Endometrium (tissue), 2 donors: ENCODE results near the gene TSC2.
"Not testable (repeated sequence)": the region's sequence is repeated elsewhere in the genome, so short reads cannot be mapped to it uniquely, and the experiment has no call there.

Experiments used
- FAIRE-seq: peaks from 2 replicates; lab custom pipeline; 2012; peaks lifted over from hg19 to GRCh38; lab: Jason Lieb, UNC
- donor health status: control.
- donor health status: control.

TSC2 gene

DNA sequence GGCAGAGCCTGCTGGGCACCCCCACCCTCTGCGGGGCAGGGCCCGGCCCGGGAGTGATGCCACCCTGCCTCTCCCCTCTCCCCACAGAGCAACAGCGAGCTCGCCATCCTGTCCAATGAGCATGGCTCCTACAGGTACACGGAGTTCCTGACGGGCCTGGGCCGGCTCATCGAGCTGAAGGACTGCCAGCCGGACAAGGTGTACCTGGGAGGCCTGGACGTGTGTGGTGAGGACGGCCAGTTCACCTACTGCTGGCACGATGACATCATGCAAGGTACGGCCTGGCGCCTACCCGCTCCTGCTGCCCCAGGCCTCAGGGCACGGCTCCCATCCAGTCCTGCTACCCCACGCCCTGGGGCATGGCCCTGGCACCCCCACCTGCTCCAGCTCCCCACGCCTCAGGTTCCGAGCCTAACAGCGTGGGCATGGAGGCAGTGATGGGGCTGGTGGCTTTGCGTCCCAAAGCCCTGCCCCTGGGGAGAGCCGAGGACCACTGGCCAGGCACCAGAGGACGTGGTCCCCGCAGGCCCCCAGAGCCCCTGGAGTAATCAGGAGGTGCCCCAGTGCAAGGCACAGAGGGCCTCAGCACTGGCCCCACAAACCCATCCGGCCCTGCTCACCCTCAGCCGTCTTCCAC, 38.4 kb downstream of the TSC2 start:
- no peak for FAIRE-seq

DNA sequence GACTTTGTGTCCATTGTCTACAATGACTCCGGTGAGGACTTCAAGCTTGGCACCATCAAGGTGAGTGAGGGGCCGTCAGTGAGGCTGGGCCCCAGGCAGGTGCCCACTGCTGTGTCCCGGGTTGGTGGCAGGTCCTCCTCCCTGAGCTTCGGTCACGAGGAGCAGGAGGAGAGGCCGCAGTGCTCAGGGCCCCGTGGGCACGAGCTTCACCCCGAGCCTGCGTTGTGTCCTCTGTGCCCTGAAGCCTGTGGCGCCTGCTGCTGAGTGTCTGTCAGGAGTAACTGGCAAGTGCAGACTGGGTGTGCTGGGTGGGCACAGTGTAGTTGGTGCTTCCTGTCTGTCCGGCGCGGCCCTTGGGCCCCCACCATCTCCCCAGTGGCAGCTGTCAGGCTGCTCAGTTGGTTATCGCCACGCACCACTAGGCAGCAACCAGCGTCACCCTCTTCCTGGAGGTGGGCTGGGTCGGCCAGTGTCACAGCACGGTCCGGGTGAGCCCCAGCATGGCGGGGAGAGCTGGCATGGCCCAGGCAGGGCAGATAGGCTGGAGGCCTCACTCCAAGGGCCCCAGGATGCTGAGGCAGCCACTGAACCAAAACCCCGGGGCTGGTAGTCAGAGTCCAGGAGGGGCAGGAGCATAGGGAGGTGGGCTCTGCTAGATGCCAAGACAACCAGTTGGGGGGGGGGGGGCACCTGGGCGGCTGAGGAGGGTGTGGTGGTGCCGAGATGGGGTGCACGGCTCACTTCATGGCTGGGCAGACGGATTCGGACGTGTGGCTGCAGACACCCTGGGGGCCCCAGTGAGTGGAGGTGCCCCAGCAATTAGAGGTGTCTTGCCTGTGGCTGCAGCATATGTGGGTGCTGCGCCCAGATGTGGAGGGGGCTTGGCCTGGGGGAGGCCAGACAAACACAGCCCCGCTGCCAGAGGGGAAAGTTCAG, 39.3 kb downstream of the TSC2 start:
- FAIRE-seq: no peak

- FAIRE-seq: no peak
Measured at GRCh38 chr16:2087748-2088631, 40.2 kb downstream of the TSC2 start.

DNA sequence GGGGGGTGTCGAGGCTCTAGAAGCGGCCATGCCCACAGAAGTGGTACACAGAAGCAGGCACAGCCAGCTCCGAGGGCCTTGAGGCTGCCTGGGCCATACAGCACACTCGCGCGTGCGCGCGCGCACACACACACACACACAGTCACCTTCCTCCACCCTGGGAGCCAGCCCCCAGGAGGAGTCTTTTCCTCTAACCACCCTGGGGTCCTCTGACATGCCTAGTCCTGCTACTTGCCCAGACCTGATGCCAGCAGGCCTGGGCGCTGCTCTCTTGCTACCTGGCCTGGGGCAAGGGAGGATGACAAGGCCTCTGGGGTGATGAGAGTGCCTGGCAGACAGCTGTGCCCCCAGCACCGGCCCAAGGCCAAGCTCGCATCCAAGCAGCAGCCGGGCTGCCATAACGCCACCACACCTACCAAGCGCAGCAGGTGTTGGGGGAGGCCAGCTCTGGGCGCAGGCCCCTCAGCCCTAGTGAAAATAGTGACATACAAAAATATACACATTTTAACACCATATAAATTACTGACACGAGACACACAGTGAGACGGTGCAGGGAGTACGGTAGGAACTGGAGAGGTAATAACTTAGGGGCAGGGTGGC, 41.1 kb downstream of the TSC2 start:
- FAIRE-seq: no peak

DNA sequence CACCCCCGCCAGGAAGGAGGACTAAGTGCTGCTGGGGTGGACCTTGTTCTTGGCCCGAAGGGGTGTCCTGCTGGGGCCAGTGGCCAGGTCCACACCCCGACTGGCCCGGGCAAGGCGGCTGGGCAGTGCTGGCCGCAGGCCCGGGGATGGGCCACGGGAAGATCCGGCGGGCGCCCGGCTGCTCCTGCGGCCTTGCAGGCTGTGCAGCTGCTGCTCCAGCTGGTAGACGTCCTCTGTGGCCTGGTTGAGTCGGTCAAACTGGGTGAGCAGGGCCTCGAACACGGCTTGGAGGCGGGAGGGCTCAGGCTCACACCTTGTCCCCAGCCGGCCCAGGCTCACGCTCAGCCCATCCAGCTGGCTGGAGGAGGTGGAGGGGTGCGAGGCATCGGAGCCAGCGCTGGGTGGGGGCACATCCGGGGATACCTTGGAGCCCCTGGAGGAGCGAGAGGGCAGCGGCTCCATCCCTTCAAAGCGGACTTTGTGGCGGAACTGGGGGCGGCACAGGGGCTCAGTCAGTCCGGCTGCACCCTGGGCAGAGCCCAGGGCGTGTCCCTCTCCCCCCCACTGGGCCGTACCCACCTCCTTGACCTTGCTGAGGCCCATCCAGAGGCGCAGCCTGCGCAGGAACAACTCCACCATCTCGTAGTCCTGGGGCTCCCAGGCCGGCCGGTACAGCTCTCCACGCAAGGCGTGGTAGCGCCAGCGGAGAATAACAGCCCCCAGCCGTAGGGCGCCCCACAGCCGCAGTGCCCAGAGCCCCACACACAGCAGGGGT, 42.1 kb downstream of the TSC2 start:
- no peak for FAIRE-seq

- no peak for FAIRE-seq
Measured at GRCh38 chr16:2090481-2090776, 42.6 kb downstream of the TSC2 start.

DNA sequence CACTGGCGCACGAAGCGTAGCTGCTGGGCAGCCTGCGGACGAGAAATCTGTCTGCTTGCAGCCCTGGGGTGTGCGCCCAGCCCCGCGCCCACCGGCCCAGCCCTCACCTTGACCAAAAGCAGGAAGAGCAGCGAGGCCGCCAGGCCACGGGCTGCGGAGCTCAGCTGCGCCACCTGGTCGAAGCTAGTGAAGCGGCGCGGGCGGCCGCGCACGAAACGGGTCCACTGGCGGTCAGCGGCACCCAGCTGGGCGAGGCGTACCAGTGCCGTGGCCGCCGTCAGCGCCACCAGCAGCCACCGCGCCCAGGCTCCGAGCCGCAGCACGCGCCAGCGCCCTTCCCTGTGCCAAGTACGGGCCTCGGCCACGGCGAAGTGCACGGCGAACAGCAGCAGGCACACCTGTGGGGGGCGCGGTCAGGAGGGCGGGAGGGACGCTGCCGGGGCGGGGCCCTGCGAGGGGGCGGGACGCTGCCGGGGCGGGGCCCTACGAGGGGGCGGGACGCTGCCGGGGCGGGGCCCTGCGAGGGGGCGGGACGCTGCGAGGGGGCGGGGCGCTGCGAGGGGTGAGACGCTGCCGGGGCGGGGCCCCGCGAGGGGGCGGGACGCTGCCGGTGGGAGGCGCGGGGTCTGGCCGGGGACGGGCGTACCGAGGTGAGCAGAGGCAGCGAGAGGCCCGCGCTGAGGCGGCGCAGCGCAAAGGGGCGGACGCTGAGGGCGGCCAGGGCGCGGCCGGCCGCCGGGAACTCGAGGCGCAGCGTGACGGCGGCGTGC, 43.2 kb downstream of the TSC2 start:
- FAIRE-seq: no peak

DNA sequence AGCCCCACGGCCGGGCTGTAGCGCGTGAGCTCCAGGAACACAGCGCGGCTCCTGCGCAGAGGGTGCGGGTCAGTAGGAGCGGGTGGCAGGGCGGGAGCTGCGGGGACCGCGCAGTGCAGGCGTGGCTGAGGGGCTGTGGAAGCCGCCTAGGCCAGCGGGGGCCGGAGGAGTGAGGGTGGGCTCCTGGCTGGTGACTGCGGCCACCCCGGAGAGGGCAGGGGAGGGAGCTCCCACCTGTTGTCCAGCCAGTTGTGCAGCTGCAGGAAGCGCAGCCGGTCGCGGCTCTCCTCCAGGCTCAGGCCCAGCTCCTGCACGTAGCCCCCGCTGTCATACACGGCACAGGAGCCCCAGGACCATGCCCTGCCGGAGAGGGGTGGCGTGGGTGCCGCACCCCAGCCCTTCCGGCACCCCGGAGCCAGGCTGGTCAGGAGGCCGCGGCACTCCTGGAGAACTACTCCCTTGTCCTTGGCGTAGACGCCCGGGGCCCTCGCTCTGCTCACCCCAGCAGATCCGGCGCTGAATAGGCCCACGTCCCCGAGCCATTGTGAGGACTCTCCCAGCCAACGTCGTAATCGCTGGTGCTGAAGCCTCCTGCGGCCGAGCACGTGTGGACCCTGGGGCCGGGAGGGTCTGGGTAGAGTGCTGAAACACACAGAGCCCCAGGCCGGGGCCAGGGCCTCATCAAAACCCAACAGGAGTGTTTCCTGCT, 43.9 kb downstream of the TSC2 start:
- no peak for FAIRE-seq

DNA sequence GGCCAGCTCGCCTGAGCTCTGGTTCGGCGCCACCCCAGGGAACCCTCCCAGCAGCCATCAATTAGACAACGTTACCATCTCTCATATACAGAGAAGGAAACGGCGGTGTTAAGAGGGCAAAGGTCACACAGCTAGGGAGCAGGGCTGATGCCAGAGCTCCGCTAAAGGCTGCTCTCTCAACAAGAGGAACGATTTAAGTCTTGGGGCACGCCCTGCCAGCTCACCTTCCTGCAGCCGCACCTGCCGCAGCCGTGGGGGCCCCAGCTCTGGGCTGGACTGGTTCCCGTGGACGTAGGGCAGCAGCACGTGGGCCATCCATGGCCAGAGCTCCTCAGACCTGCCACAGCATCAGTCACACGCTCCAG, 44.5 kb downstream of the TSC2 start:
- no peak for FAIRE-seq

DNA sequence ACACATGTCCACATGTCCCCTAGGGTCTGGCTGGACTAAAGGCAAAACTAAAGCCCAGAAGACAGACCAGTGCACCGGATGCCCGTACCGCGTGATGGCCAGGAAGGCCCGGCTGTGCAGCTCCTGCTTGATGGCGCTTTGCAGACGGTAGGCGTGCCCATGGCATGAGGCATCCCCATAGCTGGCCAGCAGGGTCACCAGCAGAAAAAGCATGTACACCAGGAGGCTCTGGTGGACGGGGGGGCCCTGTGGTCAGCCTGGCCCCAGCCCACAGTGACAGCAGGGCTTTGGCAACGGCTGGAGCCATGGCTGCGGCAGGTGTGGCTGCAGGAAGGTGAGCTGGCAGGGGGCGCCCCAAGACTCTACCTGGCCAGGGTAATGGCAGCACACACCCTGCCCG, 45.1 kb downstream of the TSC2 start:
- no peak for FAIRE-seq

GRCh38 chr16:2093793-2094192, 46.0 kb downstream of the TSC2 start:
- FAIRE-seq: no peak

DNA sequence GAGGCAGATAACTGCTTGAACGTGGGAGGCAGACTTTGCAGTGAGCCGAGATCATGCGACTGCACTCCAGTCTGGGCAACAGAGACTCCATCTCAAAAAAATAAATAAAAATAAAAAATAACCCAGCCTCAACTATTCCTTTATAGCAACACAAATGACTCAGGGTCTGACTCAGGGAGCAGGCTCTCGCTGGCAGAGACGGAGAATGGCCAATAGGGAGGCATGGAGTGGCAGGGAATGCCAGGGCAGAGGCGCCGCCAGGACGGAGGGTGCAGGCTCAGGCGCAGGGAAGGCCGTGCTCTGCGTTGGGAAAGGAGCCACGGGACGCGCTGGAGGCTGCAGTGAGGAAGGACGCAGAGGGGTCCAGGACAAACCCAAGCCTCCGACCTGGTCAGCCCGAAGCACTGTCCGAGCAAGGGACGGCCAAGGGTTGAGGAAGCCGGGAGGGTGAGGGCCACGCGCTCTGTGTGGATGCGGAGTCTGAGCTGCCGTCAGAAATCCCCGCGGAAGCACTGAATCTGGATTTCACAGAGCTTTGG, 47.6 kb downstream of the TSC2 start:
- no peak for FAIRE-seq

DNA sequence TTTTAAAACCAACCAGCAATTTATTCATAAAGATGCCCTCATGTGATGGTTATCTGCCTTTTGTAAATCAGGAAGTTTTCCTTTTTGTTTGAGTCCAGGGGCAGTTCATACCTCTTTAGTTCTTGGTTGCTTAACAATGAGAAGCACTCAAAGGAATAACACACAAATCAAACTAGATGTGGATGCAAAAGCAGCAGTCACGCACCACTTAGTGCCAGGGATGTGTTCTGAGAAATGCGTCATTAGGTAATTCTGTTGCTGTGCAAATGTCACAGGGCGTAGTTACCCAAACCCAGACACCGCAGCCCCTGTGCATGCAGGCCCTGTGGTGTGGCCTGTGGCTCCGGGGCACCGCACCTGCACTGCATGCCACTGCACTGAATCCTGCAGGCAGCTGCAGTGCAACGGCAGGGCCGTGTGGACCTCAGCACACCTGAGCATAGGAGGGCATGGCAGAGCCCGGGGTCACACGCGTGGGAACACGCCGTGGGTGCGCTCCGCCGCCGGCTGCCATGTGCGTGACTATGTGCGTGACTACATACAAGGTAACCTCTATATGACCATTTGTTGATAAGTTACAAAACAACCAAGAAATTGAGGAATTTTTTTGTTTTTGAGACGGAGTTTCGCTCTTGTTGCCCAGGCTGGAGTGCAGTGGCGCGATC, 48.3 kb downstream of the TSC2 start:
- FAIRE-seq: no peak

- FAIRE-seq: no peak
Measured at GRCh38 chr16:2096853-2097595, 49.2 kb downstream of the TSC2 start.

- not testable (repeated sequence) for FAIRE-seq
Measured at GRCh38 chr16:2097689-2098088, 49.9 kb downstream of the TSC2 start.

- not testable (repeated sequence) for FAIRE-seq
Measured at GRCh38 chr16:2101581-2101980, 53.8 kb downstream of the TSC2 start.

DNA sequence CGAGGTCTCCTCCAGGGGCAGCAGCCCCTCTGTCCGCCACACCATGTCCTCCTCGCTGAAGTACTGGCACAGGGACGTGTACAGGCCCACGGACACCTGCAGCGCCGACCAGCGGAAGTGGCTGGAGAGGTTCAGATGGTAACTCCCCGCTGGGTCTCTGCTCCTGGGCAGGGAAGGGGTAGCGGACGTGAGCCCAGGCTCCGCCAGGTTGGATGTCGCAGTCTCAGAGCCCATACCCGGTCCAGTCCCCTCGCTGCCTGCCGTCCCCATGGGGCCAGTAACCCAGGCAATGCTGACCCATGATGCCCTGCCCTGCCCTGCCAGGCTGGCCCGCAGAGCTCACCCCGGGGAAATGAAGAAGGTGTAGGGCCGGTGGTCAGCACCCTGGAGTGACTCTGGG, 54.7 kb downstream of the TSC2 start:
- no peak for FAIRE-seq

GRCh38 chr16:2104464-2104863, 56.7 kb downstream of the TSC2 start:
- not testable (repeated sequence) for FAIRE-seq

- not testable (repeated sequence) for FAIRE-seq
Measured at GRCh38 chr16:2105291-2105690, 57.5 kb downstream of the TSC2 start.
